ENCODE data around the gene IP6K2.

IP6K2 gene

DNA sequence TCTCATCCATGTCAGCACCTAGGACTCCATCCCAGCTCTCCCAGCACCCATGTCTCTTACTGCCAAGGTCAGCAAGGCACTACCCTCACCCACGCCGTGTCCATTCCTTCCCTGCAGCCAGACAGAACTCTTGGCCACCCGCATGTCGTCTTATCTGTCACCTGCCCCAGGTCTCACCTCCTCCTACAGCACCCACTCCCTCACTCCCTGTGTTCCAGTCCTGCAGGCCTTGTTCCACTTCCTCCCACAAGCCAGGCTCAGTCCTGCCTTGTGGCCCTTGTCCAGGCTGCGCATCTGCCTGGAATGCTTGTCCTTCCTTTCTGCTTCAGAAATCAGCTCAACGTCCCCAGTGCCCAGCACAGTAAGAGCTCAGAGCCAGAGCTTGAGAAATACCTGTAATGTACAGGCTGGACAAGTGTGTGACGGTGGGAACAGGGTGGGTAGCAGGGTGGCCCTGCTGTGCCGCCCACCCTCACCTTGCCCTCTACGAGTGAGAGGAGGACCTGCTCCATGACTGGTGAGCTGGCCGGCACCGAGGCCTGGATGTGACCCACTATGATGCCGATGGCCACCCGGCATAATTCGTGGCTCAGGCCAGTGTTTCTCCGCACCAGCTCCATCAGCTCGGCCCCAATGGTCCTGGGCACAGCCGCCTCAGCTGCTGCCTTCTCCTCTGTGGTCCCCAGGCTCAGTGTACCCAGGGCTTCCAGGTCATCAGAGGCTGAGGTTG is 36.0 kb downstream of the IP6K2 start:
- in situ Hi-C loops (cut with HindIII; ENCODE audit: low sequenced_read_pairs): no loop called here
- DNase-seq (ENCODE audit: low read depth, low spot score): no peak
- H3K4me3 ChIP-seq (ENCODE audit: low read depth, low read length): no peak overlapping the region
- TF ChIP-seq, protein P1, sequence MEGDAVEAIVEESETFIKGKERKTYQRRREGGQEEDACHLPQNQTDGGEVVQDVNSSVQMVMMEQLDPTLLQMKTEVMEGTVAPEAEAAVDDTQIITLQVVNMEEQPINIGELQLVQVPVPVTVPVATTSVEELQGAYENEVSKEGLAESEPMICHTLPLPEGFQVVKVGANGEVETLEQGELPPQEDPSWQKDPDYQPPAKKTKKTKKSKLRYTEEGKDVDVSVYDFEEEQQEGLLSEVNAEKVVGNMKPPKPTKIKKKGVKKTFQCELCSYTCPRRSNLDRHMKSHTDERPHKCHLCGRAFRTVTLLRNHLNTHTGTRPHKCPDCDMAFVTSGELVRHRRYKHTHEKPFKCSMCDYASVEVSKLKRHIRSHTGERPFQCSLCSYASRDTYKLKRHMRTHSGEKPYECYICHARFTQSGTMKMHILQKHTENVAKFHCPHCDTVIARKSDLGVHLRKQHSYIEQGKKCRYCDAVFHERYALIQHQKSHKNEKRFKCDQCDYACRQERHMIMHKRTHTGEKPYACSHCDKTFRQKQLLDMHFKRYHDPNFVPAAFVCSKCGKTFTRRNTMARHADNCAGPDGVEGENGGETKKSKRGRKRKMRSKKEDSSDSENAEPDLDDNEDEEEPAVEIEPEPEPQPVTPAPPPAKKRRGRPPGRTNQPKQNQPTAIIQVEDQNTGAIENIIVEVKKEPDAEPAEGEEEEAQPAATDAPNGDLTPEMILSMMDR (IDR thresholded peaks at IDR 0.05; ENCODE audit: low read depth, low read length): no peak

DNA sequence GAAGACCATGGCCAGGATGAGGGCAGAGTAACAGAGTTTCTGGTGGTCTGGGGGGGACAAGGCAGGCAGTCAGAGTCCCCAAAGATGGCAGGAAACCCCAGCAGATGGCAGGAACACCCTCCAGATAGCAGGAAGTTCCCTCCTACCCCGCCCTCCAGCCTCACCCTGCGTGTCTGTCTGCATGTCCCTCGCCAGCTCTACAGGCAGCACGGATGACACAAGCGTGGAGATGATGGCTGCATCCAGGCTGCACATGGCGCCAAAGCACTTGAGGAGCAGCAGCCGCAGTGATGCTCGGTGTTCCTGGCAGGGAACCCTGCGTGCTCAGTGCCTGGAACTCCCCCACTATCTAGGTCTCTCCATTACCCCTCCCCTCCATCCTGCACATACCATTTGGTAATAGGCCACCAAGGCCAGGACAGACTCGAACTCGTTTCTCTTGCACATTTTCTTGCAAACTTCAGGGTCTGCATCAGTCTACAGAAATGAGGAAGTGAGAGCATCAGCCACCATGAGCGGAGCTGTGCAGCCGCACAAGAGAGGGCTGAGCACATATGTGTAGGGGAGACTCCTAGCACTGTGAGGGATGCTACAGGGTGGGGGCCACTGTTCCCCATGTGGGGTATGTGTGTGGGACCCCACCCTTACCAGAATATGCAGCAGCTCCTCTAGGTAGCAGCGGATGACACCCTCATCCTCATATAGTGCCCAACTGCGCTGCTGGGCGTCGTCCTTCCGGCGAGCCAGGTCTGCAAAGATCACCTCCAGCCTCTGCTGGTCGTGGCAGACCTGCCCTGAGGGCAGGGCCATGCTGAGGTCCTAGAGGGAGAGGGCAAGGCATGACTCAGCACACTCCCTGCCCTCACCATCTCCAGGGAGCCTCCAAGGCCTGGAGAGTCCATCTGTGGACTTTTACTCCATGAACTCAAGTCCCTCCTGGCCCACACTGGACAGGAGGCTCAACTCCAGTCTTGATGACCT is 37.3 kb downstream of the IP6K2 start:
- no peak for DNase-seq (ENCODE audit: low read depth, low spot score)
- in situ Hi-C loops (cut with HindIII; ENCODE audit: low sequenced_read_pairs): no loop called here
- no peak overlapping the region for H3K4me3 ChIP-seq (ENCODE audit: low read depth, low read length)
- TF ChIP-seq, protein P1 (IDR thresholded peaks at IDR 0.05; ENCODE audit: low read depth, low read length): no peak

DNA sequence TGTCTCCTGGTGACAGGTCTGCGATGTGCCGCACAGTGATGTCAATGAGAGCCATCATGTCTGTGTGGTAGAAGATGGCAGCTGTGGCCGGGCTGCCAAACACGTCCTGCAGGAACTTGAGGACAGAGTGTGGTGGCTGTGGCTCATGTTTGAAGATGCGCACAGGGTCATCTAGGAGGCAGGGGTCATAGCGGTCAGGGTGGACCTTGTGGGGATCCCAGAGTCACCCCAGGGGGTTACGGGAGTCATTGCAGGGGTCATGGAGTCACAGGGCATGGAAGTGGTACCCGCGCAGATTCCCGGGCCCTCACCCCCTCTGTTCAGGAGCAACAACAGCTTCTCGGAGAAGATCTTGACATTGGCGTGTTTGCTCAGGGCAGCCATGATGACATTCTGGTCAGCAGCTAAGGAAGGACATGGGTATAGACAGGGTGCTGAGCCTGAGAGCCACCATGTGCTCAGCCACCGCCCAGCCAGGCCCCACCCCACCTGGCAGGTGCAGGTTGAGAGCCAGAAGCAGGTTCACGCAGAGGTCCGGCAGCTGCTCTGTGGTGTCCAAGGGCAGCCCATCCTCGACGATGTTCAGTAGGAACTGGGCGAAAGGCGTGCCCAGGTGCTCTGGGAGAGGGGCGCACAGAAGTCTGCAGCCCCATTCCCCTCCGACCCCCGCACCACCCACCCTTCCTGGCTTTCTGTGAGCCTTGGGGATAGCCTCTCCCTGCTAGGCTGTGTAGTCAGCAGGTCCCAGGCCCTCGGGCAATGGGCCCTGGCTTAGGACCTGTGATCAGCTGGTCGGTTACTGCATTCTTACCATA is 38.2 kb downstream of the IP6K2 start:
- DNase-seq (ENCODE audit: low read depth, low spot score): no peak
- no peak overlapping the region for H3K4me3 ChIP-seq (ENCODE audit: low read depth, low read length)

GRCh38 chr3:48678056-48678455 is 39.0 kb downstream of the IP6K2 start:
- in situ Hi-C loops (cut with HindIII; ENCODE audit: low sequenced_read_pairs): no loop called here
- no peak for DNase-seq (ENCODE audit: low read depth, low spot score)
- no peak overlapping the region for H3K4me3 ChIP-seq (ENCODE audit: low read depth, low read length)
- TF ChIP-seq, protein P1 (IDR thresholded peaks at IDR 0.05; ENCODE audit: low read depth, low read length): no peak

More for the DNA sequence above, 38.2 kb downstream of the IP6K2 start:
- in situ Hi-C loops (cut with HindIII; ENCODE audit: low sequenced_read_pairs): no loop called here
- TF ChIP-seq, protein P1 (IDR thresholded peaks at IDR 0.05; ENCODE audit: low read depth, low read length): no peak

GRCh38 chr3:48674505-48674904 is 42.5 kb downstream of the IP6K2 start:
- TF ChIP-seq, protein P1 (IDR thresholded peaks at IDR 0.05; ENCODE audit: low read depth, low read length): no peak
- DNase-seq (ENCODE audit: low read depth, low spot score): no peak
- no peak overlapping the region for H3K4me3 ChIP-seq (ENCODE audit: low read depth, low read length)
- in situ Hi-C loops (cut with HindIII; ENCODE audit: low sequenced_read_pairs): no loop called here

DNA sequence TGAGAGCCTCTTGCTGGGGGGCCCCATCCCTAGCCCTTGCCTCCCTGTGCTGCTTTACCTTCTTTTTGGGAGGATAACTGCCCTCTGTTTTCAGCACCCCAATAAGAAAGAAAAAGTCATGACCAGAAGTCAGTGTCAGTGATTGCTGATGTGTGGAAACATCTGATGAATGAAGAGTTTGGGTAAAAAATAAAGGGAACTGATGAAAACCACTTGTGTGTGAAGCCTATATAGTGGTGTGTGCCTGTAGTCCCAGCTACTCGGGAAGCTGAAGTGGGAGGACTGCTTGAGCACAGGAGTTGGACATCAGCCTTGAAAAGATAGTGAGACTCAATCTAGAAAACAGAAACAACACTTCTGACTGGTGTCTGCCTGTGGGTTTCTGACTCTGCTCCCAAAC is 44.5 kb downstream of the IP6K2 start:
- DNase-seq (ENCODE audit: low read depth, low spot score): no peak
- TF ChIP-seq, protein P1 (IDR thresholded peaks at IDR 0.05; ENCODE audit: low read depth, low read length): no peak
- H3K4me3 ChIP-seq (ENCODE audit: low read depth, low read length): no peak overlapping the region
- in situ Hi-C loops (cut with HindIII; ENCODE audit: low sequenced_read_pairs): no loop called here
